GM12878 (cell line): ENCODE data around the gene PRCP. TPM values are rescaled to one million over a fixed set of nuclear protein-coding genes. Genes with fewer than 3 reads are reported as not detected.

Experiments
- ATAC-seq: fragments of 200-7000 bp; cut with Tn5 transposase; 3 replicates; pipeline ENCODE4 v1.9.1; 2020; ENCODE audit warnings: mild to moderate bottlenecking, moderate library complexity
- BruUV-seq: library from RNA; stranded (reverse); fragments of 400-500 nt; replicated peaks from 2 replicates; lab custom pipeline; 2021; lab: Mats Ljungman, UMichigan
- CTCF ChIA-PET: fragments of 300-600 bp; sonication (Branson Sonifier 250); formaldehyde crosslinking; extraction: SDS; loops from one replicate; lab custom pipeline; 2021; ENCODE audit warnings: inconsistent platforms; lab: Yijun Ruan, JAX
- POLR2A ChIA-PET: fragments of 350-600 bp; formaldehyde crosslinking; extraction: SDS; loops from one replicate; lab custom pipeline; 2021; ENCODE audit warnings: inconsistent platforms; lab: Charles Lee
- RAD21 ChIA-PET: fragments of 300-600 bp; sonication (Branson Sonifier 250); formaldehyde crosslinking; loops from one replicate; lab custom pipeline; 2023; ENCODE audit warnings: antibody characterized with exemption; ENCODE audit not compliant: unreplicated experiment; lab: Charles Lee
- SMC1A ChIA-PET: fragments of 300-600 bp; sonication (Branson Sonifier 250); formaldehyde crosslinking; loops from one replicate; lab custom pipeline; 2023; ENCODE audit not compliant: unreplicated experiment, uncharacterized antibody; lab: Charles Lee
- DNase-seq: peaks from one replicate; pipeline ENCODE4 v3.0.0-alpha.2; 2011; ENCODE audit warnings: low read depth, low spot score
- FAIRE-seq: peaks from 3 replicates; lab custom pipeline; 2011; peaks lifted over from hg19 to GRCh38; lab: Jason Lieb, UNC
- H2AFZ ChIP-seq: 2 replicates; pipeline ENCODE4 v1.6.0; 2011; ENCODE audit warnings: low read depth, low read length, control low read depth; ENCODE audit not compliant: control insufficient read depth
- H3K27ac ChIP-seq: 2 replicates; pipeline ENCODE4 v1.5.1; 2011; ENCODE audit warnings: control low read depth; ENCODE audit not compliant: control insufficient read depth, insufficient read depth
- H3K27me3 ChIP-seq, 2 experiments: replicated peaks in 1 of 2; 2 replicates each; pipeline versions ENCODE4 v1.6.0 to v1.6.1; 2011; ENCODE audit warnings: low read length in 1 of 2; ENCODE audit not compliant: control insufficient read depth in 2 of 2, insufficient read depth in 2 of 2
- H3K36me3 ChIP-seq, 2 experiments: 2 replicates each; pipeline ENCODE4 v1.5.1; 2011; ENCODE audit warnings: low read length in 1 of 2; ENCODE audit not compliant: control insufficient read depth in 2 of 2, insufficient read depth in 2 of 2
- H3K4me1 ChIP-seq: 2 replicates; pipeline ENCODE4 v1.6.1; 2011; ENCODE audit warnings: mild to moderate bottlenecking, low read length, moderate library complexity, mixed read lengths; ENCODE audit not compliant: control insufficient read depth, insufficient read depth
- H3K4me2 ChIP-seq: 2 replicates; pipeline ENCODE4 v1.6.0; 2011; ENCODE audit warnings: control low read depth; ENCODE audit not compliant: control insufficient read depth, insufficient read depth
- H3K4me3 ChIP-seq: fragments of 200-600 bp; sonication (generic); 2 replicates; pipeline ENCODE4 v1.5.1; 2016
- H3K79me2 ChIP-seq: 2 replicates; pipeline ENCODE4 v1.6.0; 2011; ENCODE audit warnings: low read length; ENCODE audit not compliant: control insufficient read depth, insufficient read depth
- H3K9ac ChIP-seq: 2 replicates; pipeline ENCODE4 v1.8.0; 2011; ENCODE audit warnings: low read length, control low read depth, mixed read lengths; ENCODE audit not compliant: control insufficient read depth, insufficient read depth
- H3K9me3 ChIP-seq: replicated peaks from 3 replicates; pipeline ENCODE4 v1.5.1; 2011; ENCODE audit warnings: mild to moderate bottlenecking, low read length; ENCODE audit not compliant: control insufficient read depth, insufficient read depth
- H4K20me1 ChIP-seq: 2 replicates; pipeline ENCODE4 v1.6.0; 2011; ENCODE audit not compliant: control insufficient read depth, insufficient read depth
- ATF2 ChIP-seq: IDR thresholded peaks from 2 replicates; pipeline ENCODE4 v1.6.1; 2012; ENCODE audit warnings: low read length, inconsistent platforms
- ATF7 ChIP-seq: fragments of 450-650 bp; IDR thresholded peaks from 2 replicates; pipeline ENCODE4 v1.6.1; 2016; ENCODE audit warnings: low read depth, mild to moderate bottlenecking
- CREB1 ChIP-seq: IDR thresholded peaks from 2 replicates; pipeline ENCODE4 v1.6.1; 2012; ENCODE audit warnings: low read depth, mild to moderate bottlenecking, inconsistent platforms
- E2F4 ChIP-seq: IDR thresholded peaks from 2 replicates; pipeline ENCODE4 v1.6.1; 2012; ENCODE audit warnings: low read depth, low read length, improper control_type of control experiment
- EED ChIP-seq: sonication (generic); IDR thresholded peaks from 2 replicates; pipeline ENCODE4 v1.6.1; 2016; ENCODE audit warnings: antibody characterized with exemption, low read depth
- ETV6 ChIP-seq, 2 experiments: fragments of 450-650 bp in 1 of 2; IDR thresholded peaks in 1 of 2; conservative IDR thresholded peaks in 1 of 2; 2 replicates each; pipeline ENCODE4 v1.6.1; 2014; ENCODE audit warnings: antibody characterized with exemption in 1 of 2, borderline replicate concordance in 1 of 2, low read depth in 1 of 2, mild to moderate bottlenecking in 1 of 2, moderate library complexity in 1 of 2
- HDAC2 ChIP-seq: fragments of 200-600 bp; sonication (generic); IDR thresholded peaks from 2 replicates; pipeline ENCODE4 v1.6.1; 2017
- NR2C2 ChIP-seq: IDR thresholded peaks from 2 replicates; pipeline ENCODE4 v1.6.1; 2011; ENCODE audit warnings: borderline replicate concordance, low read depth; ENCODE audit not compliant: control insufficient read depth, insufficient read length
- PML ChIP-seq: IDR thresholded peaks from 2 replicates; pipeline ENCODE4 v1.6.1; 2012; ENCODE audit warnings: low read length, inconsistent platforms
- RBBP5 ChIP-seq: fragments of 200-600 bp; sonication (generic); conservative IDR thresholded peaks from 2 replicates; pipeline ENCODE4 v1.6.1; 2016
- RCOR1 ChIP-seq: conservative IDR thresholded peaks from 2 replicates; pipeline ENCODE4 v1.6.1; 2012; ENCODE audit warnings: low read depth, low read length, improper control_type of control experiment
- SMAD1 ChIP-seq: fragments of 450-650 bp; IDR thresholded peaks from 2 replicates; pipeline ENCODE4 v1.6.1; 2018; ENCODE audit warnings: mild to moderate bottlenecking, low read depth; ENCODE audit not compliant: partially characterized antibody
- WGBS: methylation state at CpG from one replicate; pipeline ENCODE4 v1.1.6; 2016; ENCODE audit warnings: low lambda C conversion rate; ENCODE audit not compliant: insufficient replicate concordance, insufficient coverage; ENCODE audit errors: missing lambda C conversion rate; 5-methylcytosine and 5-hydroxymethylcytosine counted together
- in situ Hi-C: fragments of 300-500 bp; cut with MboI; formaldehyde crosslinking; loops from 9 replicates; pipeline ENCODE4 v1.14.3; 2018; ENCODE audit warnings: mixed read lengths
- intact Hi-C: fragments of 100-400 bp; cut with micrococcal nuclease; formaldehyde crosslinking; loops from one replicate; pipeline ENCODE4 v1.14.2; 2022; ENCODE audit not compliant: unreplicated experiment
- polyA plus RNA-seq, 11 experiments: library from polyadenylated mRNA; depleted of rRNA in 4 of 11; unstranded in 6 of 11; stranded (reverse) in 5 of 11; fragments of >200 nt; fragmentation: Nextera tagmentation in 4 of 11; fragmentation: Illumina TruSeq in 1 of 11; extraction: Ambion mirVana in 4 of 11; extraction: Trizol in 1 of 11; gene quantifications; 1 replicate in 1 of 11; 2 replicates in 10 of 11; pipeline versions ENCODE4 v1.2.1 to v1.2.3, GENCODE V29; 2011 to 2016; ENCODE audit warnings: inconsistent platforms in 2 of 11, missing spikeins in 2 of 11, low read depth in 1 of 11
- total RNA-seq, 4 experiments: library from RNA; depleted of rRNA in 3 of 4; stranded (reverse); fragments of >200 nt in 3 of 4; fragmentation: Illumina TruSeq in 1 of 4; extraction: Trizol in 1 of 4; gene quantifications; 2 replicates each; pipeline versions ENCODE4 v1.2.1 to v1.2.3, GENCODE V29; 2013 to 2021
- TF ChIP-seq, protein P1 (sequence below): fragments of 450-650 bp; formaldehyde crosslinking; IDR thresholded peaks from 2 replicates; pipeline ENCODE4 v1.5.0; 2022; ENCODE audit warnings: mild to moderate bottlenecking, missing genetic modification characterization
- TF ChIP-seq, protein P2 (sequence below): fragments of 450-650 bp; IDR thresholded peaks from 2 replicates; pipeline ENCODE4 v1.6.1; 2018; ENCODE audit warnings: borderline replicate concordance, mild to moderate bottlenecking; ENCODE audit not compliant: partially characterized antibody

PRCP gene
- total and polyA plus RNA-seq, 10 of the 15 experiments (the other 5 are each of a cell fraction or from before 2014, with no cell fraction given) = 14.9 to 43.6 (median 20.0) TPM

- TF ChIP-seq ETV6 (conservative IDR thresholded peaks at IDR 0.05 in 1 of 2, IDR thresholded peaks at IDR 0.05 in 1 of 2; ENCODE audit: borderline replicate concordance in 1 of 2, low read depth in 1 of 2) = no peak
Observed at GRCh38 chr11:82791779-82792178, 108.5 kb downstream of the PRCP start (continued).

GRCh38 chr11:82790723-82791484 is 109.3 kb downstream of the PRCP start:
- no peak for ATAC-seq
- H3K9me3 ChIP-seq = no peaks in the 10 kb centered on the region
- in situ Hi-C loops (no loop called here), intact Hi-C loops (no loop called here)
- POLR2A ChIA-PET = no interaction called here
- 0 out of 4 replicates have a peak, but pooled peaks cover 0 to 2% of the 10 kb centered on the region in 2 experiments for H3K27me3 ChIP-seq
- SMC1A ChIA-PET = no interaction called here
- no peak overlapping the region for H3K4me3 ChIP-seq
- H2AFZ ChIP-seq = no peak overlapping the region
- RAD21 ChIA-PET = no interaction called here
- no peaks in the 10 kb centered on the region for H4K20me1 ChIP-seq
- FAIRE-seq = no peak
- WGBS = 12% methylated on average over 5 of the region's 5 CpGs
- no peaks in the 10 kb centered on the region for H3K4me1 ChIP-seq
- no peak overlapping the region for H3K4me2 ChIP-seq
- no peak for DNase-seq
- no peak overlapping the region for H3K27ac ChIP-seq
- no peaks in the 10 kb centered on the region for H3K79me2 ChIP-seq
- H3K9ac ChIP-seq = no peak overlapping the region
- CTCF ChIA-PET = no interaction called here
- no peaks in the 10 kb centered on the region for H3K36me3 ChIP-seq
- BruUV-seq = no TSS peak
- TF ChIP-seq RBBP5 (no peak), CREB1 (no peak), ATF2 (no peak), RCOR1 (no peak), ATF7 (no peak), SMAD1 (no peak), PML (no peak), NR2C2 (no peak), E2F4 (no peak), EED (no peak), HDAC2 (no peak)
- TF ChIP-seq, protein P1, sequence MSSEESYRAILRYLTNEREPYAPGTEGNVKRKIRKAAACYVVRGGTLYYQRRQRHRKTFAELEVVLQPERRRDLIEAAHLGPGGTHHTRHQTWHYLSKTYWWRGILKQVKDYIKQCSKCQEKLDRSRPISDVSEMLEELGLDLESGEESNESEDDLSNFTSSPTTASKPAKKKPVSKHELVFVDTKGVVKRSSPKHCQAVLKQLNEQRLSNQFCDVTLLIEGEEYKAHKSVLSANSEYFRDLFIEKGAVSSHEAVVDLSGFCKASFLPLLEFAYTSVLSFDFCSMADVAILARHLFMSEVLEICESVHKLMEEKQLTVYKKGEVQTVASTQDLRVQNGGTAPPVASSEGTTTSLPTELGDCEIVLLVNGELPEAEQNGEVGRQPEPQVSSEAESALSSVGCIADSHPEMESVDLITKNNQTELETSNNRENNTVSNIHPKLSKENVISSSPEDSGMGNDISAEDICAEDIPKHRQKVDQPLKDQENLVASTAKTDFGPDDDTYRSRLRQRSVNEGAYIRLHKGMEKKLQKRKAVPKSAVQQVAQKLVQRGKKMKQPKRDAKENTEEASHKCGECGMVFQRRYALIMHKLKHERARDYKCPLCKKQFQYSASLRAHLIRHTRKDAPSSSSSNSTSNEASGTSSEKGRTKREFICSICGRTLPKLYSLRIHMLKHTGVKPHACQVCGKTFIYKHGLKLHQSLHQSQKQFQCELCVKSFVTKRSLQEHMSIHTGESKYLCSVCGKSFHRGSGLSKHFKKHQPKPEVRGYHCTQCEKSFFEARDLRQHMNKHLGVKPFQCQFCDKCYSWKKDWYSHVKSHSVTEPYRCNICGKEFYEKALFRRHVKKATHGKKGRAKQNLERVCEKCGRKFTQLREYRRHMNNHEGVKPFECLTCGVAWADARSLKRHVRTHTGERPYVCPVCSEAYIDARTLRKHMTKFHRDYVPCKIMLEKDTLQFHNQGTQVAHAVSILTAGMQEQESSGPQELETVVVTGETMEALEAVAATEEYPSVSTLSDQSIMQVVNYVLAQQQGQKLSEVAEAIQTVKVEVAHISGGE (CRISPR knock-in tag) = no peak
- TF ChIP-seq, protein P2, sequence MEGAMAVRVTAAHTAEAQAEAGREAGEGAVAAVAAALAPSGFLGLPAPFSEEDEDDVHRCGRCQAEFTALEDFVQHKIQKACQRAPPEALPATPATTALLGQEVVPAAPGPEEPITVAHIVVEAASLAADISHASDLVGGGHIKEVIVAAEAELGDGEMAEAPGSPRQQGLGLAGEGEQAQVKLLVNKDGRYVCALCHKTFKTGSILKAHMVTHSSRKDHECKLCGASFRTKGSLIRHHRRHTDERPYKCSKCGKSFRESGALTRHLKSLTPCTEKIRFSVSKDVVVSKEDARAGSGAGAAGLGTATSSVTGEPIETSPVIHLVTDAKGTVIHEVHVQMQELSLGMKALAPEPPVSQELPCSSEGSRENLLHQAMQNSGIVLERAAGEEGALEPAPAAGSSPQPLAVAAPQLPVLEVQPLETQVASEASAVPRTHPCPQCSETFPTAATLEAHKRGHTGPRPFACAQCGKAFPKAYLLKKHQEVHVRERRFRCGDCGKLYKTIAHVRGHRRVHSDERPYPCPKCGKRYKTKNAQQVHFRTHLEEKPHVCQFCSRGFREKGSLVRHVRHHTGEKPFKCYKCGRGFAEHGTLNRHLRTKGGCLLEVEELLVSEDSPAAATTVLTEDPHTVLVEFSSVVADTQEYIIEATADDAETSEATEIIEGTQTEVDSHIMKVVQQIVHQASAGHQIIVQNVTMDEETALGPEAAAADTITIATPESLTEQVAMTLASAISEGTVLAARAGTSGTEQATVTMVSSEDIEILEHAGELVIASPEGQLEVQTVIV = no peak
